A673 (cell line): ENCODE measurements around the gene RAB25. TPM values are rescaled to one million over a fixed set of nuclear protein-coding genes. Genes with fewer than 3 reads are reported as not detected.

Source experiments
- BruUV-seq: library from RNA; stranded (reverse); fragments of 400-500 nt; replicated peaks from 2 replicates; lab custom pipeline; 2021; lab: Mats Ljungman, UMichigan
- CTCF ChIA-PET: fragments of 300-600 bp; sonication (Branson Sonifier 250); formaldehyde crosslinking; loops from one replicate; lab custom pipeline; 2022; ENCODE audit warnings: antibody characterized with exemption; lab: Charles Lee
- POLR2A ChIA-PET: fragments of 300-600 bp; sonication (Branson Sonifier 250); formaldehyde crosslinking; loops from one replicate; lab custom pipeline; 2022; ENCODE audit warnings: antibody characterized with exemption; ENCODE audit not compliant: low non-redundant PET; lab: Charles Lee
- DNase-seq: peaks from one replicate; pipeline ENCODE4 v3.0.0-alpha.2; 2015; ENCODE audit warnings: low spot score
- H3K27ac ChIP-seq: fragments of 200-600 bp; sonication (generic); 2 replicates; pipeline ENCODE4 v1.5.1; 2016; ENCODE audit warnings: mixed run types, low read depth, mild to moderate bottlenecking, mixed read lengths, antibody characterized with exemption, low read length; ENCODE audit not compliant: poor library complexity, severe bottlenecking
- H3K27me3 ChIP-seq: fragments of 200-600 bp; sonication (generic); replicated peaks from 2 replicates; pipeline ENCODE4 v1.6.1; 2017; ENCODE audit warnings: mixed run types, low read depth, mild to moderate bottlenecking, mixed read lengths, antibody characterized with exemption, low read length; ENCODE audit not compliant: insufficient read depth, poor library complexity
- H3K36me3 ChIP-seq: fragments of 200-600 bp; sonication (generic); 2 replicates; pipeline ENCODE4 v1.6.1; 2016; ENCODE audit warnings: mixed run types, mild to moderate bottlenecking, mixed read lengths, antibody characterized with exemption, low read length; ENCODE audit not compliant: insufficient read depth, poor library complexity, severe bottlenecking
- H3K4me1 ChIP-seq: fragments of 200-600 bp; sonication (generic); 2 replicates; pipeline ENCODE4 v1.6.1; 2017; ENCODE audit warnings: mixed run types, mild to moderate bottlenecking, mixed read lengths, antibody characterized with exemption, low read length; ENCODE audit not compliant: insufficient read depth, poor library complexity, severe bottlenecking
- H3K4me3 ChIP-seq: fragments of 200-600 bp; sonication (generic); 2 replicates; pipeline ENCODE4 v1.5.1; 2016; ENCODE audit warnings: low read depth, mixed run types, mild to moderate bottlenecking, mixed read lengths, low read length; ENCODE audit not compliant: poor library complexity, severe bottlenecking
- H3K9me3 ChIP-seq: fragments of 200-600 bp; sonication (generic); 2 replicates; pipeline ENCODE4 v1.6.1; 2016; ENCODE audit warnings: mixed run types, low read depth, mild to moderate bottlenecking, mixed read lengths, antibody characterized with exemption, low read length; ENCODE audit not compliant: poor library complexity, severe bottlenecking
- CTCF ChIP-seq: fragments of 300-800, 200-600 bp; sonication (generic); conservative IDR thresholded peaks from 2 replicates; pipeline ENCODE4 v1.5.1; 2017; ENCODE audit warnings: low read depth, mild to moderate bottlenecking, antibody characterized with exemption, low read length, moderate library complexity, mixed read lengths
- EZH2 ChIP-seq: fragments of 200-600 bp; sonication (generic); IDR thresholded peaks from 2 replicates; pipeline ENCODE4 v1.6.1; 2017; ENCODE audit warnings: borderline replicate concordance, low read depth, mild to moderate bottlenecking, mixed read lengths, antibody characterized with exemption, low read length; ENCODE audit not compliant: poor library complexity, severe bottlenecking
- intact Hi-C: fragments of 100-400 bp; cut with micrococcal nuclease; formaldehyde crosslinking; loops from one replicate; pipeline ENCODE4 v1.10.0; 2022; ENCODE audit not compliant: unreplicated experiment
- total RNA-seq: library from RNA; stranded (reverse); gene quantifications from 2 replicates; pipeline ENCODE4 v1.2.3, GENCODE V29; 2021

RAB25 gene
- total RNA-seq, 1 experiment from 2014 or later: 0.47 TPM

GRCh38 chr1:156081917-156082308 lies 21.0 kb downstream of the RAB25 start:
- no TSS peak for BruUV-seq
- CTCF ChIA-PET: no interaction called here
- Histone ChIP-seq H3K36me3 (peaks cover 5% of the 10 kb centered on the region), H3K4me1 (peaks cover 46% of the 10 kb centered on the region), H3K27ac (peak overlapping the region; percentile 88), H3K4me3 (peak overlapping the region; percentile 86), H3K27me3 (no peaks in the 10 kb centered on the region), H3K9me3 (no peaks in the 10 kb centered on the region)
- DNase-seq: peak; percentile 63
- TF ChIP-seq CTCF: no peak
- no peak for TF ChIP-seq EZH2
- intact Hi-C loops: no loop called here
- POLR2A ChIA-PET: no interaction called here

- H3K36me3 ChIP-seq: no peaks in the 10 kb centered on the region
- H3K4me1 ChIP-seq: peaks cover 40% of the 10 kb centered on the region
- CTCF ChIA-PET: no interaction called here
- H3K9me3 ChIP-seq: no peaks in the 10 kb centered on the region
- H3K4me3 ChIP-seq: peak within 1 kb of the TSS; percentile 86
- no peak for TF ChIP-seq CTCF
- TF ChIP-seq EZH2: no peak
- POLR2A ChIA-PET: interaction anchor here (0.5 kb wide), 1 partner anchor 41 kb away, joined by 3 read pairs; no protein-coding TSS in a partner anchor
- intact Hi-C loops: no loop called here
- DNase-seq: peak; percentile 91
- peak within 1 kb of the TSS; percentile 89 for H3K27ac ChIP-seq
- no TSS peak for BruUV-seq
- no peaks in the 10 kb centered on the region for H3K27me3 ChIP-seq
These were observed 21.5 kb downstream of the RAB25 start, which contains the start of gene MEX3A for GRCh38 chr1:156082309-156083091. Gene MEX3A (minus strand): TSS chr1:156082465. CDS start chr1:156081998, 467 bp downstream.

- no peaks in the 10 kb centered on the region for H3K27me3 ChIP-seq
- DNase-seq: no peak
- peaks cover 24% of the 10 kb centered on the region for H3K4me1 ChIP-seq
- H3K27ac ChIP-seq: peak overlapping the region; percentile 88
- H3K36me3 ChIP-seq: no peaks in the 10 kb centered on the region
- H3K4me3 ChIP-seq: peak overlapping the region; percentile 86
- TSS peak; percentile 67 for BruUV-seq
- intact Hi-C loops: no loop called here
- ChIA-PET CTCF (interaction anchor here (0.6 kb wide), 2 partner anchors 122 to 396 kb away, joined by 4 to 5 read pairs; no protein-coding TSS in a partner anchor), POLR2A (no interaction called here)
- no peak for TF ChIP-seq EZH2
- TF ChIP-seq CTCF: no peak
- no peaks in the 10 kb centered on the region for H3K9me3 ChIP-seq
These were observed 23.1 kb downstream of the RAB25 start for GRCh38 chr1:156083800-156084790.
